Posterior vena cava (tissue), 2 donors: Measurements from ENCODE around the gene ZP2. TPM values are rescaled to one million over a fixed set of nuclear protein-coding genes. Genes with fewer than 3 reads are reported as not detected.
"Not testable (repeated sequence)": the region's sequence is repeated elsewhere in the genome, so short reads cannot be mapped to it uniquely, and the experiment has no call there.

ENCODE experiments used
- DNase-seq: peaks from one replicate; pipeline ENCODE4 v3.0.0-alpha.2; 2020; ENCODE audit warnings: low spot score
- intact Hi-C, 2 donors: fragments of 100-400 bp; cut with DNase I; formaldehyde crosslinking; loops; one replicate each; pipeline versions ENCODE4 v1.14.1 to v1.14.2; 2022 to 2023
- total RNA-seq, 2 donors: library from RNA; stranded (reverse); fragmentation: NEBNext Ultra II Directional; extraction: Animal tissue kit (Norgen Biotek cat#: 25700); gene quantifications; one replicate each; pipeline ENCODE4 v1.2.1, GENCODE V29; 2021
- donor health status: DM: yes; HTN: yes; CAD: no.
- donor health status: DM: yes; HTN: yes; CAD: no.

Gene ZP2
- total RNA-seq, 2 donors from 2014 or later = not detected

GRCh38 chr16:21219551-21219950 lies 8.2 kb upstream of the ZP2 start:
- intact Hi-C loops = no loop called here
- no peak for DNase-seq

- intact Hi-C loops = no loop called here
- no peak for DNase-seq
Measured at GRCh38 chr16:21218153-21218552, 6.8 kb upstream of the ZP2 start.

- intact Hi-C loops = no loop called here
- DNase-seq = no peak
Measured at GRCh38 chr16:21217121-21217520, 5.7 kb upstream of the ZP2 start.

- intact Hi-C loops = no loop called here
- no peak for DNase-seq
Measured at GRCh38 chr16:21214086-21214485, 2.7 kb upstream of the ZP2 start.

- intact Hi-C loops = no loop called here
- DNase-seq = no peak
Measured at GRCh38 chr16:21208446-21209230, 2.7 kb downstream of the ZP2 start.

GRCh38 chr16:21206550-21206949 lies 4.8 kb downstream of the ZP2 start:
- DNase-seq = no peak
- intact Hi-C loops = no loop called here

GRCh38 chr16:21205303-21205702 lies 6.1 kb downstream of the ZP2 start:
- no peak for DNase-seq
- intact Hi-C loops = no loop called here

- DNase-seq = no peak
- intact Hi-C loops = no loop called here
Measured at GRCh38 chr16:21203155-21203797, 8.1 kb downstream of the ZP2 start.

GRCh38 chr16:21199607-21200218 lies 11.7 kb downstream of the ZP2 start:
- intact Hi-C loops = no loop called here
- no peak for DNase-seq

- intact Hi-C loops = no loop called here
- DNase-seq = no peak
Measured at GRCh38 chr16:21197621-21198020, 13.8 kb downstream of the ZP2 start.

GRCh38 chr16:21197112-21197511 lies 14.3 kb downstream of the ZP2 start:
- no peak for DNase-seq
- intact Hi-C loops = no loop called here

GRCh38 chr16:21195330-21195729 lies 16.0 kb downstream of the ZP2 start:
- intact Hi-C loops, DNase-seq: not testable (repeated sequence)

- intact Hi-C loops = no loop called here
Measured at GRCh38 chr16:21194771-21195301, 16.5 kb downstream of the ZP2 start.

GRCh38 chr16:21192991-21193390 lies 18.4 kb downstream of the ZP2 start:
- no peak for DNase-seq
- intact Hi-C loops = no loop called here

More at GRCh38 chr16:21194771-21195301, 16.5 kb downstream of the ZP2 start:
- no peak for DNase-seq

- no peak for DNase-seq
- intact Hi-C loops = no loop called here
Measured at GRCh38 chr16:21190599-21190998, 20.8 kb downstream of the ZP2 start.

- intact Hi-C loops = no loop called here
- no peak for DNase-seq
Measured at GRCh38 chr16:21190013-21190412, 21.4 kb downstream of the ZP2 start.

- intact Hi-C loops = loop anchor here (5.0 to 10.0 kb wide), 2 partner anchors 105 to 113 kb away; no protein-coding TSS in a partner anchor
- no peak for DNase-seq
Measured at GRCh38 chr16:21189311-21189710, 22.1 kb downstream of the ZP2 start.

- intact Hi-C loops = loop anchor here (5.0 to 10.0 kb wide), 2 partner anchors 108 to 116 kb away; no protein-coding TSS in a partner anchor
- no peak for DNase-seq
Measured at GRCh38 chr16:21186326-21186691, 25.1 kb downstream of the ZP2 start.

- intact Hi-C loops = loop anchor here (5.0 to 10.0 kb wide), 2 partner anchors 109 to 117 kb away; no protein-coding TSS in a partner anchor
Measured at GRCh38 chr16:21185659-21186325, 25.6 kb downstream of the ZP2 start.

More at GRCh38 chr16:21185659-21186325, 25.6 kb downstream of the ZP2 start:
- no peak for DNase-seq
